ENCODE measurements around the gene KIAA0825. TPM values are rescaled to one million over a fixed set of nuclear protein-coding genes. Genes with fewer than 3 reads are reported as not detected.

The KIAA0825 gene
- total and polyA plus RNA-seq, 2 of the 8 experiments (the other 6 are each of a cell fraction or from before 2014, with no cell fraction given), result 0.60 to 1.0 TPM

DNA sequence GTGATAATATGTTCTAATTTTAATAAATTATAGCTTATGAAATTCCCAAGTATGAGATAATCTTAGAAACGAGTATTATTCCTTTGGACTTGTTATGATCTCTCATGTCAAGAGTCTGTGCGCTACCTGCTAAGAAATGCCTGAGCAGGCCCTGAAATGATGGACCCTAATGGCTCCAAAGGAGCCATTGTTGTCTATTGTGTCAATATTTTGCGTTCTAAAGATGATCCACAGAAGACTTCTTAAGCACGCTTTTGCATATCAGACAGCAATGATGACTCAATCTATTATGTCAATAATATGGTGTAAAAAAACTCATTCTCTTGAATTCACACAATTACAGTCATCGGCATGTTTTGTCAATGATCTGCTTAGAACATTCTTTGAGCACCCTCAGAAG, 306.1 kb downstream of the KIAA0825 start (continued):
- TF ChIP-seq SP1 (IDR thresholded peaks at IDR 0.05; ENCODE audit: low read depth, low read length) (no peak), TAF1 (IDR thresholded peaks at IDR 0.05; ENCODE audit: low read depth, low read length) (no peak), HDAC6 (IDR thresholded peaks at IDR 0.05; ENCODE audit: low read depth, low read length) (no peak), MAFK (IDR thresholded peaks at IDR 0.05; ENCODE audit: low read depth, low read length) (no peak), RBBP5 (IDR thresholded peaks at IDR 0.05; ENCODE audit: borderline replicate concordance, low read depth, low read length) (no peak), CREB1 (IDR thresholded peaks at IDR 0.05) (no peak)
- TF ChIP-seq, protein P1, sequence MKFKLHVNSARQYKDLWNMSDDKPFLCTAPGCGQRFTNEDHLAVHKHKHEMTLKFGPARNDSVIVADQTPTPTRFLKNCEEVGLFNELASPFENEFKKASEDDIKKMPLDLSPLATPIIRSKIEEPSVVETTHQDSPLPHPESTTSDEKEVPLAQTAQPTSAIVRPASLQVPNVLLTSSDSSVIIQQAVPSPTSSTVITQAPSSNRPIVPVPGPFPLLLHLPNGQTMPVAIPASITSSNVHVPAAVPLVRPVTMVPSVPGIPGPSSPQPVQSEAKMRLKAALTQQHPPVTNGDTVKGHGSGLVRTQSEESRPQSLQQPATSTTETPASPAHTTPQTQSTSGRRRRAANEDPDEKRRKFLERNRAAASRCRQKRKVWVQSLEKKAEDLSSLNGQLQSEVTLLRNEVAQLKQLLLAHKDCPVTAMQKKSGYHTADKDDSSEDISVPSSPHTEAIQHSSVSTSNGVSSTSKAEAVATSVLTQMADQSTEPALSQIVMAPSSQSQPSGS (IDR thresholded peaks at IDR 0.05; ENCODE audit: low read length), result no peak
